HG02981 (cell line): Measurements from ENCODE around the gene TMEM253.

Experiments
- ATAC-seq: cut with Tn5 transposase; IDR thresholded peaks from one replicate; pipeline ENCODE4 v1.9.1; 2021; ENCODE audit warnings: mild to moderate bottlenecking, moderate library complexity; ENCODE audit not compliant: unreplicated experiment

The TMEM253 gene

GRCh38 chr14:21070610-21071224 lies 30.1 kb upstream of the TMEM253 start:
- peak; percentile 11 for ATAC-seq

GRCh38 chr14:21071225-21072030 lies 29.4 kb upstream of the TMEM253 start:
- peak; percentile 60 for ATAC-seq

- ATAC-seq: no peak
These were observed 28.8 kb upstream of the TMEM253 start for GRCh38 chr14:21072031-21072473.

GRCh38 chr14:21072781-21073339 lies 28.0 kb upstream of the TMEM253 start:
- no peak for ATAC-seq

- ATAC-seq: no peak
These were observed 26.9 kb upstream of the TMEM253 start for GRCh38 chr14:21073921-21074320.

GRCh38 chr14:21074398-21075272 lies 26.2 kb upstream of the TMEM253 start:
- ATAC-seq: no peak

GRCh38 chr14:21075719-21076437 lies 25.0 kb upstream of the TMEM253 start:
- ATAC-seq: no peak

- no peak for ATAC-seq
These were observed 23.2 kb upstream of the TMEM253 start for GRCh38 chr14:21077672-21078071.

GRCh38 chr14:21078287-21078686 lies 22.6 kb upstream of the TMEM253 start:
- no peak for ATAC-seq

- no peak for ATAC-seq
These were observed 22.1 kb upstream of the TMEM253 start for GRCh38 chr14:21078726-21079125.

GRCh38 chr14:21081521-21082142 lies 19.2 kb upstream of the TMEM253 start:
- no peak for ATAC-seq

- ATAC-seq: no peak
These were observed 17.1 kb upstream of the TMEM253 start for GRCh38 chr14:21083565-21084325.

GRCh38 chr14:21084396-21084795 lies 16.5 kb upstream of the TMEM253 start:
- ATAC-seq: no peak

GRCh38 chr14:21084998-21085853 lies 15.6 kb upstream of the TMEM253 start:
- no peak for ATAC-seq

GRCh38 chr14:21086908-21087293 lies 14.0 kb upstream of the TMEM253 start:
- ATAC-seq: no peak

- peak; percentile 76 for ATAC-seq
These were observed 13.4 kb upstream of the TMEM253 start for GRCh38 chr14:21087294-21088091.

- no peak for ATAC-seq
These were observed 12.2 kb upstream of the TMEM253 start for GRCh38 chr14:21088687-21089086.

- no peak for ATAC-seq
These were observed 11.6 kb upstream of the TMEM253 start for GRCh38 chr14:21089271-21089670.
